ENCODE measurements around the gene LRRC25. TPM values are rescaled to one million over a fixed set of nuclear protein-coding genes. Genes with fewer than 3 reads are reported as not detected.
A peak's percentile ranks its signal among the peaks of the same experiment; 100 is the strongest.

Gene LRRC25
- total RNA-seq, 1 donor from 2014 or later = not detected

DNA sequence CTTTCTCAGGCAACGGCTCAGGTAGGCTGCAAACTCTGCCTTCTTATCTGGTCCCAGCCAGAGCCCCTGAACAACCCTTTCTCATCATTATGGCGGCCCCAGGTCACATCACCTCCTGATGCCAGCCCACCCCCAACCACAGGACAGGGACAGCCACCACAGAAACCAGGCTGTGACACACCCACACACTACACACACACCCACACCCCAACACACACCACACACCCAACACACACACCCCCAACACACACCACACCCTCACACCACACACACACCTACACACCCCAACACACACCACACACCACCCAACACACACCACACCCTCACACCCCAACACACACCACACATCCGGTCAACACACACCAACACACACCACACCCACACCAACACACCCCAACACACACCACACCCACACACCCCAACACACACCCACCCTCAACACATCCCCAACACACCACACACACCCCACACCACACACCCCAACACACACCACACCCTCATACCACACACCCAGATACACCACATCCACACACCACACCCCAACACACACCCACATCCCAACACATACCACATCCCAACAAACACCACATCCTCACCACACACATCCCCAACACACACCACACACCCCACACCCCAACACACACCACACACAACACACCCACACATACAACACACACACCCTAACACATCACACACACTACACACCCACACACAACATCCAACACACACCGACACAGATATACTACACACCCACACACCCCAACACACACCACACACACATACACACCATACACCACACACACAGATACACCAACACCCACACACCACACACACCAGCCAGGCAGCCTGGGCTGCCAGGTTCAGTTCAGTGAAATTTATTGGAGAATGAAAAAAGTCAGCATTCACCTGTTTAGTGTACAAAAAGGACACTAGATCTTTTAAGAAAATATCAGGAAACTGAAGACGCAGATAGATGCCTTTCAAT lies 44.7 kb upstream of the LRRC25 start:
- Histone ChIP-seq H3K9ac (ENCODE audit: low read length) (no peak overlapping the region), H3K4me3 (ENCODE audit: insufficient read depth, low read depth, low read length) (no peak overlapping the region), H3K9me3 (ENCODE audit: insufficient read depth, low read depth, low read length) (no peaks in the 10 kb centered on the region), H3K27ac (ENCODE audit: low read depth, low read length) (no peak overlapping the region), H3K4me1 (ENCODE audit: insufficient read depth, low read length) (peaks cover 20% of the 10 kb centered on the region), H3K27me3 (ENCODE audit: insufficient read depth, low read length) (no peaks in the 10 kb centered on the region), H2AFZ (ENCODE audit: low read depth, low read length) (no peak overlapping the region), H3K4me2 (ENCODE audit: low read length) (no peak overlapping the region), H4K20me1 (ENCODE audit: insufficient read depth, low read length) (peaks cover 62% of the 10 kb centered on the region), H3K36me3 (ENCODE audit: insufficient read depth, low read length) (no peaks in the 10 kb centered on the region), H3K79me2 (ENCODE audit: insufficient read depth, low read length) (no peaks in the 10 kb centered on the region)
- Mint-ChIP-seq H3K4me3 (ENCODE audit: unreplicated experiment) (peak overlapping the region; percentile 70), H3K4me1 (ENCODE audit: low read depth, unreplicated experiment) (peaks cover 25% of the 10 kb centered on the region), H3K27me3 (ENCODE audit: low read depth, unreplicated experiment) (no peaks in the 10 kb centered on the region), H3K36me3 (ENCODE audit: low read depth, unreplicated experiment) (peaks cover 10% of the 10 kb centered on the region), H3K27ac (ENCODE audit: unreplicated experiment) (peak overlapping the region; percentile 71), H3K9me3 (ENCODE audit: unreplicated experiment) (no peaks in the 10 kb centered on the region)
- TF ChIP-seq, protein P1, sequence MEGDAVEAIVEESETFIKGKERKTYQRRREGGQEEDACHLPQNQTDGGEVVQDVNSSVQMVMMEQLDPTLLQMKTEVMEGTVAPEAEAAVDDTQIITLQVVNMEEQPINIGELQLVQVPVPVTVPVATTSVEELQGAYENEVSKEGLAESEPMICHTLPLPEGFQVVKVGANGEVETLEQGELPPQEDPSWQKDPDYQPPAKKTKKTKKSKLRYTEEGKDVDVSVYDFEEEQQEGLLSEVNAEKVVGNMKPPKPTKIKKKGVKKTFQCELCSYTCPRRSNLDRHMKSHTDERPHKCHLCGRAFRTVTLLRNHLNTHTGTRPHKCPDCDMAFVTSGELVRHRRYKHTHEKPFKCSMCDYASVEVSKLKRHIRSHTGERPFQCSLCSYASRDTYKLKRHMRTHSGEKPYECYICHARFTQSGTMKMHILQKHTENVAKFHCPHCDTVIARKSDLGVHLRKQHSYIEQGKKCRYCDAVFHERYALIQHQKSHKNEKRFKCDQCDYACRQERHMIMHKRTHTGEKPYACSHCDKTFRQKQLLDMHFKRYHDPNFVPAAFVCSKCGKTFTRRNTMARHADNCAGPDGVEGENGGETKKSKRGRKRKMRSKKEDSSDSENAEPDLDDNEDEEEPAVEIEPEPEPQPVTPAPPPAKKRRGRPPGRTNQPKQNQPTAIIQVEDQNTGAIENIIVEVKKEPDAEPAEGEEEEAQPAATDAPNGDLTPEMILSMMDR (IDR thresholded peaks at IDR 0.05; ENCODE audit: insufficient read depth, low read depth, low read length) = no peak
- no peak for TF ChIP-seq EZH2 (IDR thresholded peaks at IDR 0.05; ENCODE audit: insufficient read depth, low read length)
- no peak for DNase-seq (ENCODE audit: low read depth)
- no peak for FAIRE-seq

DNA sequence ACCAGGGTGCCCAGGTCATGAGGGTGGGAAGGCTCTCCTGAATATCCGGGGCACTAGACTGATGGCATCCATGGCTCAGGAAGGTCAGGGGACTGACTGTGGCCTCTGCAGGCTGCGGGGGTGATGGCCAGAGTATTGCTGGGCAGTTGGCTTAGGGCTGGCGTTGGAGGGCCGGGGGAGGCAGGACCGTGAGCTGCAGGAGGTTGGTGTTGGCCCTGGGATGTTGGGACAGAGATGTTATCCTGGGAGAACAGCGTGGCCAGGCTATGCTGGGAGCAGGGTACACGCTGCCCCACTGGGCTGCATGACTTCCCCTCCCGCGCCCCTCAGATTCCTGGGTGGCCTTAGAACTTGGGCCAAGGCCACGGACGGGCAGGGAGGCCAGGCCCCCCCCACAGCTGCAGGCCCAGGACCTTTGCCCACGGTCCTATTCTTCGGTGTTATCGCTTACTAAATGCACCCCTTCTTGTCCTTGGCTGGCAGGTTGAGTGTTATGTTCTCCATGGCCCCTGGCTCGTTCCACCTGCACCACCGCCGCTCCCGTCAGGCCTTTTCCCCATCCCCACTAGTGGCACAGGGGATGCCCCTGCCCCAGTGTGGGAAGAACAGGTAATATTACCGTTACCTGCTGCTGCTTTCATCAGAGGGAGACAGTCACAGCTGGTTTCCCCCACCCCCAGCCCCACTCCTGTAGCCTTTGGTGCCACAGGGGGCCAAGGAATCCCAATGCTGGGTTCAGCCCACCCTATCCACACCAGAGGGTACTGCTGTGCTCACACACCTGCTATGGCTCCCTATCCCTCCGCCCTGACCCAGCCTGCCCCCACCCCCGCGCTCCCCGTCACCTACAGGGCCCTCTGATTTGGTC lies 43.7 kb upstream of the LRRC25 start:
- DNase-seq (ENCODE audit: low read depth) (no peak), FAIRE-seq (no peak)
- H3K4me2 ChIP-seq (ENCODE audit: low read length) = no peak overlapping the region
- no peak overlapping the region for H3K9ac ChIP-seq (ENCODE audit: low read length)
- H3K36me3 ChIP-seq (ENCODE audit: insufficient read depth, low read length) = no peaks in the 10 kb centered on the region
- H3K27me3 ChIP-seq (ENCODE audit: insufficient read depth, low read length) = no peaks in the 10 kb centered on the region
- TF ChIP-seq, protein P1 (IDR thresholded peaks at IDR 0.05; ENCODE audit: insufficient read depth, low read depth, low read length) = no peak
- no peak for TF ChIP-seq EZH2 (IDR thresholded peaks at IDR 0.05; ENCODE audit: insufficient read depth, low read length)
- H3K36me3 Mint-ChIP-seq (ENCODE audit: low read depth, unreplicated experiment) = peaks cover 10% of the 10 kb centered on the region
- no peak overlapping the region for H3K4me3 Mint-ChIP-seq (ENCODE audit: unreplicated experiment)
- H3K79me2 ChIP-seq (ENCODE audit: insufficient read depth, low read length) = no peaks in the 10 kb centered on the region
- H4K20me1 ChIP-seq (ENCODE audit: insufficient read depth, low read length) = peaks cover 57% of the 10 kb centered on the region
- no peak overlapping the region for H3K27ac ChIP-seq (ENCODE audit: low read depth, low read length)
- no peaks in the 10 kb centered on the region for H3K27me3 Mint-ChIP-seq (ENCODE audit: low read depth, unreplicated experiment)
- no peaks in the 10 kb centered on the region for H3K9me3 Mint-ChIP-seq (ENCODE audit: unreplicated experiment)
- no peak overlapping the region for H3K4me3 ChIP-seq (ENCODE audit: insufficient read depth, low read depth, low read length)
- H3K4me1 ChIP-seq (ENCODE audit: insufficient read depth, low read length) = peaks cover 30% of the 10 kb centered on the region
- peak overlapping the region; percentile 18 for H3K27ac Mint-ChIP-seq (ENCODE audit: unreplicated experiment)
- H2AFZ ChIP-seq (ENCODE audit: low read depth, low read length) = no peak overlapping the region
- H3K9me3 ChIP-seq (ENCODE audit: insufficient read depth, low read depth, low read length) = no peaks in the 10 kb centered on the region
- H3K4me1 Mint-ChIP-seq (ENCODE audit: low read depth, unreplicated experiment) = peaks cover 23% of the 10 kb centered on the region

Measured in astrocyte (in vitro differentiated cells and primary cell).